HepG2 (cell line): ENCODE measurements around the gene ZNF91. TPM values are rescaled to one million over a fixed set of nuclear protein-coding genes. Genes with fewer than 3 reads are reported as not detected.

Experiments used
- ATAC-seq: fragments of 200-7000 bp; cut with Tn5 transposase; 3 replicates; pipeline ENCODE4 v1.9.1; 2020; ENCODE audit warnings: mild to moderate bottlenecking, moderate library complexity
- BruUV-seq: library from RNA; stranded (reverse); fragments of 400-500 nt; replicated peaks from 2 replicates; lab custom pipeline; 2021; lab: Mats Ljungman, UMichigan
- CTCF ChIA-PET: fragments of 300-600 bp; formaldehyde crosslinking; extraction: SDS; loops from one replicate; lab custom pipeline; 2021; ENCODE audit warnings: low total read pairs, inconsistent platforms, low intra/inter-chr PET ratio; lab: Yijun Ruan, JAX
- POLR2A ChIA-PET: fragments of 350-600 bp; sonication (Branson Sonifier 250); formaldehyde crosslinking; loops from one replicate; lab custom pipeline; 2020; ENCODE audit warnings: antibody characterized with exemption, inconsistent platforms; lab: Yijun Ruan, JAX
- DNase-seq: peaks from one replicate; pipeline ENCODE4 v3.0.0-alpha.2; 2015; ENCODE audit warnings: low spot score
- FAIRE-seq: peaks from 3 replicates; lab custom pipeline; 2011; peaks lifted over from hg19 to GRCh38; lab: Jason Lieb, UNC
- H2AFZ ChIP-seq: one replicate; pipeline ENCODE4 v1.6.1; 2011; ENCODE audit warnings: low read length, inconsistent platforms
- H3K27ac ChIP-seq: fragments of 300-600 bp; 3 replicates; pipeline ENCODE4 v1.8.0; 2011; ENCODE audit warnings: mixed run types, mild to moderate bottlenecking, mixed read lengths, low read length, inconsistent platforms; ENCODE audit not compliant: insufficient read depth; ENCODE audit errors: extremely low read length
- H3K27me3 ChIP-seq, 2 experiments: fragments of 200-600 bp in 1 of 2; 2 replicates in 1 of 2; 3 replicates in 1 of 2; pipeline versions ENCODE4 v1.6.0 to v1.8.0; 2011; ENCODE audit warnings: low read length in 2 of 2, mild to moderate bottlenecking in 2 of 2, moderate library complexity in 2 of 2, inconsistent platforms in 1 of 2; ENCODE audit not compliant: insufficient read depth in 2 of 2, control insufficient read depth in 1 of 2
- H3K36me3 ChIP-seq, 2 experiments: fragments of 200-600 bp in 1 of 2; replicated peaks in 1 of 2; 2 replicates in 1 of 2; 3 replicates in 1 of 2; pipeline versions ENCODE4 v1.5.1 to v1.8.0; 2011; ENCODE audit warnings: low read length in 2 of 2, inconsistent platforms in 1 of 2; ENCODE audit not compliant: insufficient read depth in 2 of 2, control insufficient read depth in 1 of 2
- H3K4me1 ChIP-seq: 2 replicates; pipeline ENCODE4 v1.5.1; 2012; ENCODE audit warnings: low read length, inconsistent platforms; ENCODE audit not compliant: insufficient read depth
- H3K4me2 ChIP-seq: 2 replicates; pipeline ENCODE4 v1.6.0; 2011; ENCODE audit warnings: low read depth, low read length, inconsistent platforms
- H3K4me3 ChIP-seq, 3 experiments: fragments of 200-600 bp in 1 of 3; sonication (generic), shearing (Covaris generic) in 1 of 3; replicated peaks in 1 of 3; 2 replicates each; pipeline ENCODE4 v1.5.1; 2011 to 2016; ENCODE audit warnings: low read length in 3 of 3, inconsistent platforms in 2 of 3, low read depth in 2 of 3, mild to moderate bottlenecking in 2 of 3, control low read depth in 1 of 3, mixed read lengths in 1 of 3; ENCODE audit not compliant: insufficient read depth in 1 of 3
- H3K79me2 ChIP-seq: one replicate; pipeline ENCODE4 v1.6.1; 2011; ENCODE audit warnings: low read length, inconsistent platforms; ENCODE audit not compliant: insufficient read depth
- H3K9ac ChIP-seq: 2 replicates; pipeline ENCODE4 v1.6.0; 2011; ENCODE audit warnings: mild to moderate bottlenecking, low read depth, low read length, inconsistent platforms; ENCODE audit not compliant: insufficient read depth
- H3K9me3 ChIP-seq: 2 replicates; pipeline ENCODE4 v1.5.1; 2012; ENCODE audit warnings: mild to moderate bottlenecking, low read length
- H4K20me1 ChIP-seq: 2 replicates; pipeline ENCODE4 v1.6.0; 2011; ENCODE audit warnings: inconsistent platforms, mild to moderate bottlenecking, low read length, moderate library complexity; ENCODE audit not compliant: insufficient read depth
- HOXA3 ChIP-seq: sonication (generic); formaldehyde crosslinking; IDR thresholded peaks from 2 replicates; pipeline ENCODE4 v1.5.0; 2020; ENCODE audit warnings: missing genetic modification reagents
- JUN ChIP-seq: sonication (generic); formaldehyde crosslinking; IDR thresholded peaks from 2 replicates; pipeline ENCODE4 v1.4.0; 2020; ENCODE audit warnings: mild to moderate bottlenecking, missing genetic modification reagents
- KDM2A ChIP-seq: sonication (generic); formaldehyde crosslinking; IDR thresholded peaks from 2 replicates; pipeline ENCODE4 v1.4.0; 2020; ENCODE audit warnings: low read depth, missing genetic modification reagents, borderline replicate concordance
- MAFF ChIP-seq: IDR thresholded peaks from 2 replicates; pipeline ENCODE4 v1.6.1; 2011; ENCODE audit warnings: low read depth, low read length, improper control_type of control experiment
- MAFG ChIP-seq: sonication (generic); formaldehyde crosslinking; IDR thresholded peaks from 2 replicates; pipeline ENCODE4 v1.5.1; 2020; ENCODE audit warnings: mild to moderate bottlenecking, missing genetic modification reagents
- NCOA1 ChIP-seq: sonication (generic); formaldehyde crosslinking; IDR thresholded peaks from 2 replicates; pipeline ENCODE4 v1.9.0; 2021; ENCODE audit warnings: missing genetic modification reagents
- NR2F1 ChIP-seq, 2 experiments: fragments of 450-650 bp in 1 of 2; formaldehyde crosslinking in 1 of 2; IDR thresholded peaks; 2 replicates each; pipeline versions ENCODE4 v1.5.0 to v1.6.1; 2016 to 2020; ENCODE audit warnings: mild to moderate bottlenecking in 1 of 2, missing compliant biosample characterization in 1 of 2, missing genetic modification reagents in 1 of 2, moderate library complexity in 1 of 2
- RERE ChIP-seq: IDR thresholded peaks from 2 replicates; pipeline ENCODE4 v1.6.1; 2016; ENCODE audit warnings: low read depth, missing genetic modification reagents, missing compliant biosample characterization
- ZBTB2 ChIP-seq: sonication (generic); formaldehyde crosslinking; IDR thresholded peaks from 2 replicates; pipeline ENCODE4 v1.8.0; 2022; ENCODE audit warnings: low read depth, missing genetic modification reagents
- ZFYVE20 ChIP-seq: sonication (generic); formaldehyde crosslinking; IDR thresholded peaks from 2 replicates; pipeline ENCODE4 v1.8.0; 2023; ENCODE audit warnings: low read depth, mild to moderate bottlenecking, moderate library complexity, missing genetic modification reagents, borderline replicate concordance
- ZGPAT ChIP-seq: IDR thresholded peaks from 2 replicates; pipeline ENCODE4 v1.6.1; 2016; ENCODE audit warnings: mild to moderate bottlenecking
- ZMYM4 ChIP-seq: sonication (generic); formaldehyde crosslinking; IDR thresholded peaks from 2 replicates; pipeline ENCODE4 v1.8.1; 2023; ENCODE audit warnings: mild to moderate bottlenecking, missing genetic modification reagents
- ZNF558 ChIP-seq: sonication (generic); formaldehyde crosslinking; IDR thresholded peaks from 2 replicates; pipeline ENCODE4 v1.9.0; 2022; ENCODE audit warnings: mild to moderate bottlenecking, missing genetic modification reagents, borderline replicate concordance
- ZNF564 ChIP-seq: sonication (generic); formaldehyde crosslinking; IDR thresholded peaks from 2 replicates; pipeline ENCODE4 v1.8.1; 2023; ENCODE audit warnings: mild to moderate bottlenecking, missing genetic modification reagents
- ZNF770 ChIP-seq: sonication (generic); formaldehyde crosslinking; IDR thresholded peaks from 2 replicates; pipeline ENCODE4 v1.5.0; 2020; ENCODE audit warnings: mild to moderate bottlenecking, missing genetic modification reagents
- WGBS: methylation state at CpG from one replicate; pipeline ENCODE4 v1.1.6; 2017; ENCODE audit warnings: low lambda C conversion rate; 5-methylcytosine and 5-hydroxymethylcytosine counted together
- in situ Hi-C: cut with HindIII; loops from 2 replicates; pipeline ENCODE4 v1.10.0; 2017; ENCODE audit warnings: low pct_unique_long_range_greater_than_20kb; ENCODE audit not compliant: extremely low pct_ligation_motif_present
- intact Hi-C: fragments of 100-400 bp; cut with micrococcal nuclease; formaldehyde crosslinking; loops from one replicate; pipeline ENCODE4 v1.10.0; 2022; ENCODE audit not compliant: unreplicated experiment
- polyA plus RNA-seq, 8 experiments: library from polyadenylated mRNA; depleted of rRNA in 3 of 8; stranded (reverse) in 7 of 8; unstranded in 1 of 8; fragments of >200 nt; fragmentation: Illumina TruSeq in 4 of 8; extraction: Trizol in 4 of 8; gene quantifications; 2 replicates each; pipeline versions ENCODE4 v1.2.1 to v1.2.3, GENCODE V29; 2011 to 2016; ENCODE audit warnings: low read depth in 4 of 8, missing spikeins in 1 of 8, mixed read lengths in 1 of 8; ENCODE audit not compliant: insufficient read depth in 1 of 8
- total RNA-seq, 5 experiments: library from RNA; depleted of rRNA; stranded (reverse); fragments of >200 nt; fragmentation: Illumina TruSeq; extraction: Trizol; gene quantifications; 2 replicates each; pipeline ENCODE4 v1.2.3, GENCODE V29; 2016; ENCODE audit warnings: low read depth in 1 of 5

ZNF91 gene
- total and polyA plus RNA-seq, 2 of the 13 experiments (the other 11 are each of a cell fraction or from before 2014, with no cell fraction given): 19.4 to 21.5 TPM

GRCh38 chr19:23404676-23405075 lies 9.4 kb upstream of the ZNF91 start:
- H3K4me2 ChIP-seq: no peak overlapping the region
- H3K9me3 ChIP-seq: no peaks in the 10 kb centered on the region
- H3K27ac ChIP-seq: no peak overlapping the region
- DNase-seq (no peak), ATAC-seq (no peak), FAIRE-seq (no peak)
- POLR2A ChIA-PET: no interaction called here
- H3K36me3 ChIP-seq: no peaks in the 10 kb centered on the region
- no peak overlapping the region for H3K4me3 ChIP-seq
- H3K4me1 ChIP-seq: peaks cover 42% of the 10 kb centered on the region
- no peak overlapping the region for H3K9ac ChIP-seq
- no peaks in the 10 kb centered on the region for H3K79me2 ChIP-seq
- BruUV-seq: no TSS peak
- in situ Hi-C loops: no loop called here
- CTCF ChIA-PET: no interaction called here
- intact Hi-C loops: no loop called here
- WGBS: 92% methylated on average over 1 of the region's 1 CpG
- H3K27me3 ChIP-seq: no peaks in the 10 kb centered on the region
- no peak overlapping the region for H2AFZ ChIP-seq
- H4K20me1 ChIP-seq: no peaks in the 10 kb centered on the region
- TF ChIP-seq MAFF: peak; percentile 97
- TF ChIP-seq NR2F1 (CRISPR knock-in tag; IDR thresholded peaks at IDR 0.05): no peak
- TF ChIP-seq NCOA1 (CRISPR knock-in tag): no peak
- no peak for TF ChIP-seq ZNF558
- no peak for TF ChIP-seq ZBTB2 (CRISPR knock-in tag)
- no peak for TF ChIP-seq ZMYM4 (CRISPR knock-in tag)
- TF ChIP-seq MAFG (CRISPR knock-in tag): peak; percentile 56; the same call in 1 of the 2 replicates
- no peak for TF ChIP-seq HOXA3 (CRISPR knock-in tag)
- TF ChIP-seq ZGPAT (CRISPR knock-in tag): no peak
- no peak for TF ChIP-seq ZNF564 (CRISPR knock-in tag)
- no peak for TF ChIP-seq KDM2A (CRISPR knock-in tag)
- no peak for TF ChIP-seq JUN (CRISPR knock-in tag)
- TF ChIP-seq ZNF770 (CRISPR knock-in tag): no peak
- TF ChIP-seq ZFYVE20: no peak
- no peak for TF ChIP-seq RERE (CRISPR knock-in tag)
